Activated CD4-positive, alpha-beta T cell treated with anti-CD3 and anti-CD28 coated beads, Interleukin-2, Interleukin-6, amounts not matched to agents 100 ng/mL and 50 ng/mL, durations not matched to agents 16 hours and 8 hours (primary cell): Measurements from ENCODE around the gene ENG.
"Not testable (repeated sequence)": the region's sequence is repeated elsewhere in the genome, so short reads cannot be mapped to it uniquely, and the experiment has no call there.

Experiments
- DNase-seq: peaks from one replicate; pipeline ENCODE4 v3.0.0-alpha.2; 2020

The ENG gene

DNA sequence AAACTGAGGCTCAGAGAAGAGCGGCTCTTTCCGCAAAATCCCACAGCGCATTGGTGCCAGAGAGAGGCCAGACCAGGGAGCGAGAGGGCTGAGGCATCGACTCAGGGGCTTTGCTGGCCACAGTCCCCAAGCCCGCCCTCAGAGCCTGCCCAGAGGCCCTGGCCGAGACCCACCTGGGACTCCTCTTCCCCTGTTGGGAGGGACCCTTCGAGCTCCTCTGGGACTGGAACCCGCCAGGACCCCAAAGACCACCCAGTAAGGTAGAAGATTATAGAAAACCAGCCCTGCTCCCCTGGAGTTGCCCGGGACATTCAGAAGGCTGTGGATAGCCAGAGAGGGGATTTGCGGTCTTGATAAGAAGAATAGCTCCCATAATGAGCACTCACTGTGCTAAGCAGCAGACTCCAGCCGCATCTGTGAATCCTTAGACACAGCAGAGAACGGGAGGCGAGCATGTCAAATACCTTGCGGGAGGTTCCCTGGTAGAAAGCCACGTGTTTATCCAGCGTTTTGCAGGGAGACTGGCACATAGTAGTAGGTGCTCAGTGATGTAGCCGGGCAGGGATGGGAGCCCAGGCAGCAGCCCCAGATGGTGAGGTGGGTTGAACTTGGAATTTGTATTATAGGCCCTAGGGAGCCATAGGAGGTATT is 23.7 kb upstream of the ENG start:
- DNase-seq = no peak

DNA sequence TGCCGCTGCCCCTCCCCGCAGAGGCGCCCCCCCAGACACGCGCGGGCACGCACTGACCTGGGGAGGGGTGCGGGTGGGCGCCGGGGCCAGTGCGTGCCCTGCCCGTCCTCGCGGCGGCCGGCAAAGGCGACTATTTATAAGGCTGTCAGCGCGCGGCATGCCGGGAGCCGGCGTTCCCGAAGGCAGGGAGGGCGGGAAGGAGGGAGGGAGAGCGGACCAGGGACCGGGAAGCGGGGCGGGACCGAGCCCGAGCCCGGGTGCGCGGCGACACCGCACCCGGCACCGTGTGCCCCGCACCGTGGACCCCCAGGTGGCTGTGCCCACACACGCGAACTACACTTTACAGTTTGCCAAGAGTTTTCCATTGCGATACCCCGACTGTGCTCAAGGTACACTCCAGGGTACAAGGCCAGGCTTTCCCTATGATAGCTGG is 23.1 kb upstream of the ENG start, which contains the start of gene AK1:
TSS of gene AK1 (minus strand) at position 110 of the 433 bp plus-strand sequence. CDS start 3,058 bp downstream, outside the sequence.
- DNase-seq = no peak

DNA sequence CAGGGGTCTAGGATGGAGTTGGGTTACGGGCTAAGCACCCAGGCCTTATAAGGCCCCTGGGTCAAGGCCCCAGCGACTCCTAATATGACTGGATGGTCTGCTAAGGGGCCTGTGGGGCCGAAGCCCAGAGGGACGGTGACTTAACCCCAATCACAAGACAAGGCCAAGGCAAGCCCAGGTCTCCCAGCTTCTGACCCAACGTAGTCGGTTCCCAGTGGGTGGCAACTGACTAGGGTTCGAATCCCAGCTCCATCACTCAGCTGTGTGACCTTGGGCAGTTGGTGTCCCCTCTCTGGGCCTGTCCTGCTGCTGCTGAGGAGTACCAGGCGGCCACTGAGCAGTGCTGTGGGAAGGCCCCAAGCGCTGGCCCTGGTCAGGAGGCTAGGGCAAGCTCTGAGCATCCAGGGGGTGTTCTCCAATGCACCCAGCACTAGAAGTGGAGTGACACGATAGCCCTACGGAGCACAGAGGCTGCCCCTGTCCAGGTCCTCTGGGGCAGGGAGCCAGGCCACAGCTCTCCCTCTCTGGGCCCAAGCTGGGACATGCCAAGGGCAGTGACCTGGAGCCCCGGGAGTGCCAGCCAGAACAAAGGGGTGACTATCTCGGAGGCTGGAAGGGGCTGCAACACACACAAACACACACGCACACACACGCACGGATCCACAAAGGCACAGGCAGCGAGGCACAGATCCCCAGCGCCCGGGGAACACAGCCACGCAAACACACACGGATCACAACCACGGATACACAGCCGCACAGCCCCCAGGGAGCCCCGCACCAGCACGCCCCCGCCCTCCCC is 22.5 kb upstream of the ENG start:
- DNase-seq = no peak

DNA sequence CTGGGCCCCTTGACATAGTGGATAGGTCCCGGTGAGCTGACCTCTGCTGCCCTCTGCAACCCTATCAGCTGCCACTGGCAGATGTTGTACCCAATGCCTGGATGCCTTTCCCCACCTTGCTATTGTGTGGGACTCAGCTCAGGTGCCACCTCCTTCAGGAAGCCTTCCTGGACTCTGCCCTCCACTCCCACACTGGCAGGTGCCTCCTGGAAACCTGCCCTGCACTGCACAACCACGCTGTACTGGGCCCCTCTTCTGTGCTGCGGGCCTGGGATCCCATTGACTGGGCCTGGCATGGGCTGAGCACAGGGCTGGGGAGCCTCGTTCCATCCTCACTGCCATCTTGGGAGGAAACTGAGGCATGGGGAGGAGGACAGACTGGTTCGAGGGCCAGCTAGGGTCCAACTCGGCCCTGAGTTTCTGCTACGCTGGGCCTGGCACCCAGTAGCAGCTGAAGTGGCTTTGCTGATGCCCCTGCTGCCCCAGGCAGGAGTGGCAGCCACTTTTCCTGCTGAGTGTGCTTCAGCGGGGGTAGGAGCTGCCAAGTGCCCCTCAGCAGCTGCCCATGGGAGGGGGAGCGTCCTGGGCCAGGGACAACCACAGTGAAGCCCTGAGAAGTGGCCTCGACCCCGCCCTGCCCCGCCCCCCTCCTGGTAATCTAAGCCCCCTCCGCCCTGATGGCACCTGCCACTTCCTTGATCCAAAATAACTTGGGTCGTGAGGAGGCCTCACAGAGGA is 21.7 kb upstream of the ENG start:
- DNase-seq = no peak

DNA sequence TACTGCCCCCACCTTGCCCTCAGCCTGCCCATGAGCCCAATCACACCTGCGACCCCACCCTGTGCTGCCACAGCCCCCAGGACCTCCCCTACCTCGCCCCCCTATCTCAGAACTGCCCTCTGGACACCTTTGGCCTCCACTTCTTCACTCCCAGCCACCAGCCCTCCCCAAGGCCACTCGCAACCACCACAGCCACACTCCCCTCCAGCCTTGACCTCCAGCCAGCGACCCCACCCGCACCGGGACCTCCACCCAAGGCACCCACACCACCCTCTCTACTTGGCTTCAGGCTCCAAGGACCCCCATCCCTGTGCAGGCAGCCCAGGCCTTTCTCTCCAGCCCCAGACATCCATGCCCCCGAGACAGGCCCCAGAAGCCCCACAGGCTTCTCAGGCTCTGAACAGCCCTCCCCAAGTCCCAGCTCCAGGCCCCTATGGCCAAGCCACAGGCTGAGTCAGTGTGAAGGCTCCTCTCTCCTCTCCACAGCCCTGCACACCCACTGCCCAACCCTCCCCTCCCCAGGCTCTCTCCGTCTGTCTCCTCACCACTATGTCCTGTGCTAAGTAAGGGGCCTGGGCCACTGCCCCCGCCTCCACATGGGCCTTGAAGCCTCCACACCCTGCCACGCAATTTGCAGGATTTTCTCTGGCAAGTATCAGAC is 21.0 kb upstream of the ENG start:
- no peak for DNase-seq

DNA sequence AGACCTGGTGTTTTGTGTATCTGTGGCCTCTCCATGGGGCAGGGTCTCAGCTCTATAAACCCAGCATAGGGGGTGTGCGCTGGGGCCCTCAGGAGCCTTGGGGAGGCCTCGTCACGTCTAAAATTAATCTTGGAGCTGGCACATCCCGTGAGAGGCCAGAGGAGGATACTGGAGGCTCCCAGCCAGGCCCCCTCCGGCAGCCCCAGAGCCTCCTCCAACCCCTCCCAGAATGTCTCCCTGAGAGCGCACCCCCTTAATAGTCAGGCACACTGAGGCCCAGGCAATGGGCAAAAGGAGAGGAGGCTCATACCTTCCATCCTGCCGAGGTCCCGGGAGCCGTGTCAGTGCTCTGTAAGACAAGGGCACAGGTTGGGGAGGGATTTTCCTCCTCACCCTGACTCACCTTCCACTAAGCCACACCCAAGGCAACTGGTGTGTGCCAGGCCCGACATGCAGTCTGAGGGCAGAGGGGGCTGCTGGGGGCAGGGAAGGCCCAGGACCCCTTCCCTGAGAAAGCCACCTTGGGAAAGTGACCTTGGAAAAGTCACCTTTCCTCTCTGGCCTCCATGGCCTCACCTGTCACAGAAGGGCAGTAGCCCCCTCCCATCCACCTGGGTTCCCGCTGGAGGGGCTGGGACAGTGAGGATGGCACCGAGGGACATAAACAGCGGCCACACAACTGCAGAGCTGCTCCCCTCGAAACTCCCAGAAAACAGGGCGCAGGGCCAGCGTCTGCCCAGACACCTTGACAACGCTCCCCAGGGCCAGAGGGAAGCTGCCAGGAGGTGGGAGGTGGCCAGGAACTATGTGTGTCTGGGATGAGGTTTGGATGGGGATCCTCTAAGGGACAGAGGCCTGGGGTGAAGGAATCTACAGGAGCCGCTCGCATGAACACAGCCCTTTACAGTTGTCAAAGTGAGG is 20.1 kb upstream of the ENG start:
- DNase-seq = no peak

DNA sequence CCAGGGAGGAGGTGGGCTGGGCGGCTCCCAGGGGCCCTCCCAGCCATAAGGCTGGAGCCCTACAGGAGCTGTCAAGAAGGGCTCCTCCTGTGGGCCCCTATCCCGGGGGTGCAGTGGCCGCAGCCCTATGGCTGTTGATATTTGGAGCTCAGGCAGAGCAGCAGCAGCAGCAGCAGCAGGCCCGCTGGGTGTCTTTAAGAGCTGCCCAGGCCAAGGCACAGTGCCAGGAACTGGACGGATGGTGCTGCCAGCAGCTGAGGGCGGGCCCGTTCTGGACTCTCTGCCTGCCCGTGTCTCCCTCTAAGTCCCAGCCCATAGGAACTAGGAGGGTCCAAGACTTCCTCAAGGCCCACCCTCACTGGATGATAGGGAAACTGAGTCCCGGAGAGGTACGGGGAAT is 19.4 kb upstream of the ENG start:
- DNase-seq = no peak

DNA sequence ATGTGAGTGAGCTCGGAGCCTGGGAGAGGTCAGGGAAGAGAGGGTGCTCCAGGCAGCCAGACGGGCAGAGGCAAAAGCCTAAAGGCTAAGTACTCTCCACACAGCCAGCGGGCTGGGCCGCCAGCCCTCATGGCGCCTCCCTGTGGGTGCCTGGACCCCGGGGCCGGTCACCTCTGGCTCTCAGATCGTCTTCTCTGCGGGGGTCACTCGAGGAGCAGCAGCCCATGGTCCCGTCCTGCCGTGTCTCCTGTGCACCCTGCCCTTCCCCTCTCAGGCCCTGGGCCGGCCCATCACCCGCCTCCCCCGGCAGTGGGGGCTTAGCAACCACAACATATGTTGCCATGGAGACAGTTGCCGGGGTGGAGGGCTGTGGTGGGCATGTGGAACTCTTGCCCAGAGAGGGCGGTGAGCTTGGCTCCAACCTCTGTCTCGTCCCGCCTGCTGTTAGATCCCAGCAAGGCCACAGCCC is 18.8 kb upstream of the ENG start:
- no peak for DNase-seq

DNA sequence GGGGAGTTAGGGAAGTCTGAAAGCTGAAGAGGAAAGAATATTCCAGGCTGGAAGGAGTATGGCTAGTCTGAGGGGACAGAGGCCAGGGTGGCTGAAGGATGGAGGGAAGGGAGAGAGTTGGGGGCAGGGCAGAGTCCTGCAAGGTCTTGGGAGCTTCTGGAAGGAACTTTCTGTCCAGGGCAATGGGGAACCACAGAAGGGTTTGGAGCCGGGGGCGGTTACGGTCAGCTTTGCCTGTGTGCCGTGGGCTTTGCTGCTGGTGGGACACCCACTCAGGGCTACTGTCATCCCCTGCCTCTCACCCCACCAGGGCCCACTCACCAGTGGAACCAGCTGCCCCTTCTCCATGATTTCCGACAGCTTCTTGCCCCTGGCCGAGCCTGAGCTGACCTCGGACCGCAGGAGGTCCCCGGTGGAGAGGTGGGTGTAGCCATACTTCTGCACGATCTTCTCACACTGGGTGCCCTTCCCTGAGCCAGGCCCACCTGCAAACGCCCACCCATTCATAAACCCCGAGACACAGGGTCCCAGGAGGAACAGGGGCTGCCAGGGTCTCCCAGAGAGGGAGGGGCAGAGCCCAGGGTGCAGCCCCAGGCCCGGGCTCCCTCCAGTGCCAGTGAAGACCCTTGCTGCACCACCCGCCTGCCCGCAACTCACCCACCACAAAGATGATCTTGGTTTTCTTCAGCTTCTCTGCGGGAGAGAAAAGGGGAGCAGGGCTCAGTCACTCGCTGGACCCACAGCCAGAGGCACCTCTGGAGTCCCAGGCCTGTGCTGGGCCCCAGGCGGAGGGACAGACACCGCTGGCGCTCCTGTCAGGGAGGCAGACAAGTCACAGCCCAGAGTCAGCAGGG is 18.1 kb upstream of the ENG start:
- no peak for DNase-seq

DNA sequence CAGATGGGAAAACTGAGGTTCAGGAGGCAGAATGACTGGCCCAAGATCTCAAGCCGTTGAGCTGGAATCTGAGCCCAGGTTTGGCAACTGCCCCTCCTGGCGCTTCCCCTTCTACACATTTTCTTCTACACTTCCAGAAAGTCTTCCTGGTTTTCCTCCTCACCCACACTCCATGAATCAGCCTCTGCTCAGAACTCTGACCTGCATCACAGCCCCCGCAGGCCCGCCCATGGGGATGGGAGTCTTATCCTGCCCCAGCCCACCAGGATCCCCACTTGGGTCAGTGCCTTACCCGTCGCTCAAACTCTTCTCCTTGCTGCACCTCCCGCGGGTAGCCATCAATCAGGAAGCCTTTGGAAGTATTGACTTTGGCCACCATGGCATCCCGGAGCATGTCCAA is 17.1 kb upstream of the ENG start:
- no peak for DNase-seq

DNA sequence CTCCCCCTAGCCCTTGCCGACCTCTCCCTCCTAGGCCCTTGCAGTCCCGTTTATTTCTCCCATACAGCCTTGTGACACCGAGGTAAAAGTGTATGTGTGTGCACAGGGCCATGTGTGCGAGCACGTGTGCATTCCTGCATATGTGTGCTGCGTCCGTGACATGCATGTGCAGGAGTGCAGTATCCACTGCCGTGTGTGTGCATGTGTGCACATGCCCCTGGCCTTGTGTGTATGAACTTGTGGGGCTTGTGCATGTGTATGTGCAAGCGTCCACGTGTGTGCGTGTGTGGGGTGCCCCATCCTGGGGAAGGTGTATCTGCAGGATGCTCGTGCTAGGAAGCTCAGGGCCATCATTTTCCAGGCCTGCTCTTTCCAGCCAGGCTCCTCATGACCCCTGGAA is 16.4 kb upstream of the ENG start:
- no peak for DNase-seq

DNA sequence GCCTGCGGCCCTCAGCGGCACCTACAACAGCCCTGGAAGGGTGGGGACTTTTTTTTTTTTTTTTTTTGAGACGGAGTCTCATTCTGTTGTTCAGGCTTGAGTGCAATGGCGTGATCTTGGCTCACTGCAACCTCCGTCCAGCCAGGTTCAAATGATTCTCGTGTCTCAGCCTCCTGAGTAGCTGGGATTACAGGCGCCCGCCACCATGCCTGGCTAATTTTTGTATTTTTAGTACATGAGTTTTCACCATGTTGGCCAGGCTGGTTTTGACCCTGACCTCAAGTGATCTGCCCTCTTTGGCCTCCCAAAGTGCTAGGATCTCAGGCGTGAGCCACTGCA is 15.7 kb upstream of the ENG start:
- DNase-seq = not testable (repeated sequence)

DNA sequence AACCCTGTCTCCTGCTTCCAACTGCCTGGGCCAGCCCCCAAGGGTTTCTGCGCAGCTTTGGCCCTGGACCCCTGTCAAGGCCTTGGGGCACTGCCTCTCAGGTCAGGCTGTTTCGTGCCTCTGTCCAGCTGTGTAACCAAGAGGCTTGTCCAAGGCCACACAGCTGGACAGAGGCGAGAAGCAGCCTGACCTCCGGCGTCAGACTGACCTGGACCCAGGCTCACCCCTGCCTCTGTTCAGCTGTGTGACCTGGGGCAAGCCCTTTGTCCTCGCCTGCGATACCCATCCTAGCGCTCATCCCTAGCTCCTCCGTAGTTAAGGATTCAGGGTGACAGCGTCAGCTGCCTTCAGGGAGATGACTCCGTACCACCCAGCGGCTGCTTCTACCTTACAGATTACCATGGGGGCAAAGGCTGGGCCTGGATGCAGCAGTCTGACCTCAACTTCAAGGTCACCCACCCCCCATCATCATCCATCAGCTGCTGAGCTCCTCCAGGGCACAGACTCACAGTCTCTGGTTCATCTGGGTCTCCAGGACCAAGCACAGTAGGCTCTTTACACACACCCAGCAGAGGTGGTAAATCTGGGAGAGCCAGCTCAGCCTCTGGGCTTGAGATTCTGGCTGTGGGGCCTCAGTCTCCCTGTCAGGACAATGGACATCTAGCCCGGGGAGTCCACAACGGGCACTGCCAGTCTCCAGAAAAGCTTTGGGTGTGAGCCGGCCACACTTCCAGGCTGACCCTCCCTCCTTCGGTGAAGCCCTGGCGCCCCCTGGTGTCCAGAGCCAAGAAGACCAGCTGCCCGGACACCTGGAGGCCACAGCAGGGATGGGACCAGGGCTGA is 15.1 kb upstream of the ENG start:
- DNase-seq = peak; percentile 92

DNA sequence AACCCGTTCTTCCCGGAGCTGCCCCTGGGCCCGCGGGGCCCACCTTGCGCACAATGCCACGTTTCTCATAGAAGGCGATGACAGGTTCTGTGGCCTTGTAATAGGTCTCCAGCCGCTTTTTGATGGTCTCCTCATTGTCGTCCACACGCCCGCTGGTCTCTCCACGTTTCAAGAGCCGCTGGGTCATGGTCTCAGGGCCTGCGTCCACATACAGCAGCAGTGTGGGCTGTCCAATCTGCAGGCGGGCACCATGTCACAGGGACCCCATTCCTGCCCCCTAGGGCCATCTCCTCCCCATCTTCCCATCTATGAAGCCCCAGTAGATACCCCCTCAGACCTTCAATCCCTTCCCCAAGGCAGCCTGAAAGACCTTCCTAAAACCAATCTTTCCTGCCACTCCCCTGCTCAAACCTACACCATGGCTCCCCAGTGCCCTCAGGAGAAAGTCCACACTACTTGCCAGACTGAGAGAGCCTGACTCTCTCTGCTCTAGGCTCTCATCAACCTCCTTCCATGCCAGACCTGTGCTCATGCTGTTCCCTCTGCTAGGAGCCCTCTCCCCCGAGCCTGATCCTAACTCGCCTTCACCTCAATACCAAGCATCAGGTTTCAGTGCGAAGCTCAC is 13.9 kb upstream of the ENG start:
- no peak for DNase-seq

DNA sequence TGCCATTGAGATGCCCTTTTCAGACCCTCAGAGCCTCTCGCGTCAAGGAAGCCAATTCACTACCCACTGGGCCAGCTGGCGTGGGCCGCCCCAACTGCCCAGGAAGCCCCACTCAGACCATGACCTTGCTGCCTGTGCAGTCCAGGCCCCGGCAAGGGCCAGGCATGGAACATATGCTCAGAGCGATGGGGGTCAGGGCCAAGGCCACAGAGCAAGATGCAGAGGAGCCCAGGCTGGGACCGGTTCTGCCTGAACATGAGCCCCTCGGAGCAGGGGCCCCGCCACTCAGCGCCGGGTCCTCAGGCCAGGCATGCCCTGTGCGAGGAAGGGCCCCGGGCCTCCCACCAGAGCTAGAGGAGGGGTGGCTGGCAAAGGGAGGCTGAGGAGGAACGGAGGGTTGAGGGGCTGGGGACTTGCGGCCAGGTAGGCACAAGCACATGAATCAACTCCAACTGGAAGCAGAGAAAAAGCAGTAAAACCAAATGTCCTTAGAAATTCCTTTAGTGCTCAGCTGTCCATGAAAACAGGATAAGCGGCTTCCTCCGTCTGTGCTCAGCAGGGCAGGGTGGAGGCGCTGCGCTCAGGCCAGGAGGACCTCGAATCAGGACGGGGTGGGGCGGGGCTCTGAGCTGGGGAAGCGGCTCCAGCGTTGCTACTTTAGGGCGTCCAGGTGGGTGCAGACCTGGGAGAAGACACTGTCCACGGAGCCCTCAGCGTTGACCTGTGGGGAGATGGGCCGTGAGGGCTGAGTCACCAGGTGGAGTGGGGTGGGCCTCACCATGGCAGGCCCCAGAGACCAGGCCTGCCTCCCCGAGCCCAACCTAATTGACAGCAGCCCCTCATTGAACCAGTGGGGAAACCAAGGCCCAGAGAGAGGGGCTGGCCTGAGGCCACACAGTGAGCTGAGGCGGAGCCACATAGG is 13.2 kb upstream of the ENG start:
- DNase-seq = no peak

DNA sequence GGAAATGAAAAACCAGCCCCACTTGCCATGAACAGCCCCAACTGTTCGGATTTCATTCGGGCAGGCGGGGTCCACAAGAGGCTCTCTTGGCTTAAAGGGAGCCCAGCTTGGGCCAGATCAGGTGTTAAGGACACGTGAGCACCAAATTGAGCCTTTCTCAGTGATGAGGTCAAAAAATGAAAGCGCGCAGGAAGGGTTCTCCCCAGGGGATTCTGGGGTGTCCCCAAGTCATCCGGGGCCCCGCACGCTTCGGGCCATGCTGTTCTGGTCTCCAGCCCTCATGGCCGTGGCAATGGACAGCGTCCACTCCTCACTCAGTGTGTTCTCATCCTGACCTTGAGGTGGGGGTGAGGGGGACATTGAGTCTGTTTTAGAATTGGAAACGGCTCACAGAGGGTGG is 12.1 kb upstream of the ENG start:
- no peak for DNase-seq

DNA sequence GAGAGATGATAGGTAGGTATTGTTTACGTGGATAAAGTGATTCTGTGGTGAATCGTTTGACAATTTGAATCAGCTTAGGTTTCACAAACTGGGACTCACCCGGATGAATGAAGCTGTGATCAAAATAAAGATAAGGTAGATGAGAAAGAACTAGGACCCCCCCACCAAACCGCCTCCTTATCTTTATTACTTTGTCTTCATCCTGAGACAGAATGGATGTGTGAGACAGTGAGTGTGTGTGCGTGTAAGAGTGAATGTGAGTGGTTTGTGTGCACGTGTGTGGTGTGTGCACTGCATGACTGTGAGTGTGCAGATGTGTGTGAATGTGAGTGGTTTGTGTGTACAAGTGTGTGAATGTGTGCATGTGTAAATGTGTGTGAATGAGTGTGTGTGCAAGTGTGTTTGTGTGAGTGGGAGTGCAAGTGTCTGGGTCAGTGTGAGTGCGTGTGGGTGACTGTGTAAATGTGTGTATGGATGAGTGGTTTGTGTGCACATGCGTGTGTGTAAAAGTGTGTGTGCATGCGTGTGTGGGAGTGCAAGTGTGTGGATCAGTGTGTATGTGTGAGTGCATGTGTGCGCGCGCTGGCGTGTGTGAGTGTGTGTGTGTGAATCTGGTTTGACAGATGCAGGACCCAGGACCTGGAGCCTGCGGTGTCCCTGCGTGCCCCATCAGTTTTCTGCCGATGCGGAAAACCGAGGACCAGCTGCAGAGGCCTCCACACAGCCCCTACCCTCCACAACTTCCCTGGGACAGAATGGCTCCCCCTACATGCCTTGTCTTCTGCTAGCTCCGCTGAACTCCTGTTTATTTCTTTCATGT is 11.4 kb upstream of the ENG start:
- DNase-seq = peak; percentile 52

DNA sequence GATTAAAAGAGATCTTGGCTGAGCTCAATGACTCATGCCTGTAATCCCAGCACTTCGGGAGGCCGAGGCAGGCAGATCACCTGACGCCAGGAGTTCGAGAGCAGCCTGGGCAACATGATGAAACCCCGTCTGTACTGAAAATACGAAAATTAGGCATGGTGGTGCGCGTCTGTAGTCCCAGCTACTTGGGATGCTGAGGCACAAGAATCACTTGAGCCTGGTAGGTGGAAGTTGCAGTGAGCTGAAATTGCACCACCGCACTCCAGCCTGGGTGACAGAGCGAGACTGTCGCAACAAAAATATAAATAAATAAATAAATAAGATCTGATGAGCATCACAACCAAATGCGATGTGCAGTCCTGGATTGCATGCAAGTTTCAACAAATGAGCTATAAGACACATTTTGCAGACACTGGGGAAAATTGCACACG is 8.7 kb upstream of the ENG start:
- DNase-seq = no peak
